Measurements from ENCODE around the gene ZNF592.

ZNF592 gene

GRCh38 chr15:84804005-84804900 lies 55.9 kb downstream of the ZNF592 start:
- in situ Hi-C loops (cut with HindIII; ENCODE audit: low sequenced_read_pairs) = no loop called here

GRCh38 chr15:84805221-84805620 lies 56.8 kb downstream of the ZNF592 start:
- in situ Hi-C loops (cut with HindIII; ENCODE audit: low sequenced_read_pairs) = no loop called here

GRCh38 chr15:84807228-84807627 lies 58.8 kb downstream of the ZNF592 start:
- in situ Hi-C loops (cut with HindIII; ENCODE audit: low sequenced_read_pairs) = no loop called here

- in situ Hi-C loops (cut with HindIII; ENCODE audit: low sequenced_read_pairs) = no loop called here
Measured at GRCh38 chr15:84810073-84810840, 61.9 kb downstream of the ZNF592 start.

GRCh38 chr15:84811151-84811550 lies 62.8 kb downstream of the ZNF592 start:
- in situ Hi-C loops (cut with HindIII; ENCODE audit: low sequenced_read_pairs) = no loop called here

- in situ Hi-C loops (cut with HindIII; ENCODE audit: low sequenced_read_pairs) = no loop called here
Measured at GRCh38 chr15:84811828-84812227, 63.4 kb downstream of the ZNF592 start.

GRCh38 chr15:84812842-84813241 lies 64.5 kb downstream of the ZNF592 start:
- in situ Hi-C loops (cut with HindIII; ENCODE audit: low sequenced_read_pairs) = no loop called here

- in situ Hi-C loops (cut with HindIII; ENCODE audit: low sequenced_read_pairs) = no loop called here
Measured at GRCh38 chr15:84813435-84813834, 65.0 kb downstream of the ZNF592 start.

GRCh38 chr15:84813931-84814330 lies 65.5 kb downstream of the ZNF592 start:
- in situ Hi-C loops (cut with HindIII; ENCODE audit: low sequenced_read_pairs) = no loop called here

GRCh38 chr15:84814916-84815315 lies 66.5 kb downstream of the ZNF592 start:
- in situ Hi-C loops (cut with HindIII; ENCODE audit: low sequenced_read_pairs) = no loop called here

GRCh38 chr15:84816694-84817465 lies 68.5 kb downstream of the ZNF592 start, which contains the start of gene ALPK3:
Gene ALPK3, plus strand, starts transcription at chr15:84817356. Its CDS starts 97 bp downstream, at chr15:84817453.
- in situ Hi-C loops (cut with HindIII; ENCODE audit: low sequenced_read_pairs) = no loop called here

GRCh38 chr15:84817466-84818081 lies 69.2 kb downstream of the ZNF592 start:
- in situ Hi-C loops (cut with HindIII; ENCODE audit: low sequenced_read_pairs) = no loop called here

GRCh38 chr15:84818261-84819131 lies 70.1 kb downstream of the ZNF592 start:
- in situ Hi-C loops (cut with HindIII; ENCODE audit: low sequenced_read_pairs) = no loop called here

- in situ Hi-C loops (cut with HindIII; ENCODE audit: low sequenced_read_pairs) = no loop called here
Measured at GRCh38 chr15:84819291-84819768, 70.9 kb downstream of the ZNF592 start.

GRCh38 chr15:84819791-84820190 lies 71.4 kb downstream of the ZNF592 start:
- in situ Hi-C loops (cut with HindIII; ENCODE audit: low sequenced_read_pairs) = no loop called here

GRCh38 chr15:84821501-84822021 lies 73.2 kb downstream of the ZNF592 start:
- in situ Hi-C loops (cut with HindIII; ENCODE audit: low sequenced_read_pairs) = no loop called here

GRCh38 chr15:84822653-84823281 lies 74.4 kb downstream of the ZNF592 start:
- in situ Hi-C loops (cut with HindIII; ENCODE audit: low sequenced_read_pairs) = no loop called here

GRCh38 chr15:84823282-84823878 lies 75.0 kb downstream of the ZNF592 start:
- in situ Hi-C loops (cut with HindIII; ENCODE audit: low sequenced_read_pairs) = no loop called here

Measured in DLD1 (cell line).